Lung microvascular endothelial cell (primary cell): ENCODE results near the gene SOWAHA. TPM values are rescaled to one million over a fixed set of nuclear protein-coding genes. Genes with fewer than 3 reads are reported as not detected.
"Not testable (repeated sequence)": the region's sequence is repeated elsewhere in the genome, so short reads cannot be mapped to it uniquely, and the experiment has no call there.

Experiments
- DNase-seq, 2 donors: peaks; one replicate each; pipeline versions ENCODE4 v3.0.0 to v3.0.0-alpha.2; 2010; ENCODE audit warnings: low read depth in 2 of 2
- total RNA-seq: library from RNA; depleted of rRNA; stranded (reverse); fragments of >200 nt; gene quantifications from 2 replicates; pipeline ENCODE4 v1.2.1, GENCODE V29; 2014

The SOWAHA gene
- total RNA-seq, 1 donor from 2014 or later: not detected

- DNase-seq: not testable (repeated sequence)
These were observed 6.3 kb upstream of the SOWAHA start for GRCh38 chr5:132806804-132807162.

GRCh38 chr5:132807163-132807838 lies 5.8 kb upstream of the SOWAHA start:
- no peak for DNase-seq

GRCh38 chr5:132808448-132808847 lies 4.7 kb upstream of the SOWAHA start:
- no peak for DNase-seq

DNA sequence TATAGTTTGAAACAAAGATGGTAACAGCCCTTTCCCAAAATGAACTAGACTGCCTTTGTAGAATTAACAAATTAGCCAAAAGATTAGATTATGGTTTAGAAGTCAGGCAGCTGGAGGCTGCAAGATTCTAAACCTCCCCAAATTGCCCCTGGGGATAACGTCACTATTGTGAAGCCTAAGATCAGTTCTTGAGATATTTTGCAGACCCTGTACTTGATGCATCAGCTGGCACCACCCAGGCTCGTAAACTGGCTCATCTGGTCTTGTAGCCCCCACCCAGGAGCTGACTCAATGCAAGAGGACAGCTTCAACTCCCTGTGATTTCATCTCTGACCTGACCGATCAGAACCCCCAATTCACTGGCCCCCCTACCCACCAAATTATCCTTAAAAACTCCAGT lies 4.2 kb upstream of the SOWAHA start:
- no peak for DNase-seq

DNA sequence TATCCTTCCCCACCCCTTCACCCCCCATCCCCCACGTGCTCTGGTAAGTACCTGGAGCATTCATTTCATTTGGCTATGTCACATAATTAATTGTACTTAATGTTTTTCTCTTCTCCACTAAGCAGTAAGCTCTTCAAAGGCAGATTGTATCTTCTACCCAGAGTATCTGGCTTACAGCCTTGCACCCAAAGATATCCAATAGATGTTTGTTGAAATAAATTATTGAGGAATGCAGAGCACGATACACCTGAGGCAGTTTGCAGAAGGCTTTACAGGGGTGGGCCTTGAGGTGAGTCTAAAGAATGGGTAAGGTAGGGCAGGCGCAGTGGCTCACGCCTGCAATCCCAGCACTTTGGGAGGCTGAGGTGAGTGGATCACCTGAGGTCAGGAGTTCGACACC lies 2.5 kb upstream of the SOWAHA start:
- no peak for DNase-seq

DNA sequence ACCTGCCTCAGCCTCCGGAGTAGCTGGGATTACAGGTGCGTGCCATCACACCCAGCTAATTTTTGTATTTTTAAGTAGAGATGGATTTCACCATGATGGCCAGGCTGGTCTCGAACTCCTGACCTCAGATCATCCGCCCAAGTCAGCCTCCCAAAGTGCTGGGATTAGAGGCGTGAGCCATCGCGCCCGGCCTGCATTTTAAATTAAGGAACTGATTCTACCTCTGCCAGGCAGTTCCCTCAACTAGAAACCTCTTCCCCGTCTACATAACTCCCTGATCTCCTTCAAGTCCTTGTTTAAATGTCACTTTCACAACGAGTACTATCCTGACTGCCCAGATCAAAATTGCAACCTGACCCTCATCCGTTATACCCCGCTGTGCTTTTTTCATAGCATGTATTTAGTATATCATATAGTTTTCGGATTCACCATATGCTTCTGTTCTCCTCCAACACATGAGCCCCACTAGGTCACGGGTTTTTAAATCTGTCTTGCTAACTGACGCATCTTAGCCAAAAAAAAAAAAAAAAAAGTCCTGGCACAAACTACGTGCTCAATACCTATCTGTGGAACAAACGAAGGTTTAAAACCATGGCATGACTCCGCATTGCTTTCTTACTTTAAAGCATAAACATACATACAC lies 858 bp upstream of the SOWAHA start:
- DNase-seq: no peak

DNA sequence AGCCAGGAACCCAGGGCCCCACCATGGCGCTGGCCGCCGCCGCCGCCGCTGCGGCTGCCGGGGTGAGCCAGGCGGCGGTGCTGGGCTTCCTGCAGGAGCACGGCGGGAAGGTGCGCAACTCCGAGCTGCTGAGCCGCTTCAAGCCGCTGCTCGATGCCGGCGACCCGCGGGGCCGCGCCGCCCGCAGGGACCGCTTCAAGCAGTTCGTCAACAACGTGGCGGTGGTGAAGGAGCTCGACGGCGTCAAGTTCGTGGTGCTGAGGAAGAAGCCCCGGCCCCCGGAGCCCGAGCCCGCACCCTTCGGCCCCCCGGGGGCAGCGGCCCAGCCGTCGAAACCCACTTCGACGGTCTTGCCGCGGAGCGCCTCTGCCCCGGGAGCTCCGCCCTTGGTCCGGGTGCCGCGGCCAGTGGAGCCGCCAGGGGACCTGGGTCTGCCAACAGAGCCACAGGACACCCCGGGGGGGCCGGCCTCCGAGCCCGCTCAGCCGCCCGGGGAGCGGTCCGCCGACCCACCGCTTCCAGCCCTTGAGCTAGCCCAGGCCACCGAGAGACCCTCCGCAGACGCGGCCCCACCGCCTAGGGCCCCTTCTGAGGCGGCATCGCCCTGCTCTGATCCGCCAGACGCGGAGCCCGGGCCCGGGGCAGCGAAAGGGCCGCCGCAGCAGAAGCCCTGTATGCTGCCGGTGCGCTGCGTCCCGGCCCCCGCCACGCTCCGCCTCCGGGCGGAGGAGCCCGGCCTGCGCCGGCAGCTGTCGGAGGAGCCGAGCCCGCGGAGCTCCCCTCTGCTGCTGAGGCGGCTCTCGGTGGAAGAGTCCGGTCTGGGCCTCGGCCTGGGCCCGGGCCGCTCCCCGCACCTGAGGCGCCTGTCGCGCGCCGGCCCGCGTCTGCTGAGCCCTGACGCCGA lies 749 bp downstream of the SOWAHA start:
- DNase-seq: peak; percentile 15 to 20

- DNase-seq: no peak
These were observed 1.6 kb downstream of the SOWAHA start for GRCh38 chr5:132814503-132815294.

- DNase-seq: no peak
These were observed 2.4 kb downstream of the SOWAHA start for GRCh38 chr5:132815454-132815853.

DNA sequence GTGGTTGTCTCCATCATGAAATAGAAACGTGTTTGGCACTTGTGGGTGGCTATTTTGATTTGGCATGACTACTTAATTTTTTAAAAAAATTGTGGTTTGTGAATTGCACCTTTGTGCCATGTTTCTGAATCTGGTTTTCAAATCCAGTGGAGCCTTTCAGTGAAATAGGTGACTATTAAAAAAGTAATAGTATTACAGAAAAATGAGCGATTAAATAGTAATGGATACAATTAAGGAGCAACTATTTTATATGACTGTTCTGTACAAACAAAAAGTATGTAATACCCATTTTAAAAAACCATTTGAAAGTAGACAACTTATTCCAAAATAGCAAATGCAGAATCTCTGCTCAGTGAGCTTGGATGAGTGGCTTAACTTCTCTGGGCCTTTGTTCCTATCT lies 3.0 kb downstream of the SOWAHA start:
- no peak for DNase-seq

GRCh38 chr5:132816554-132816953 lies 3.5 kb downstream of the SOWAHA start:
- no peak for DNase-seq

DNA sequence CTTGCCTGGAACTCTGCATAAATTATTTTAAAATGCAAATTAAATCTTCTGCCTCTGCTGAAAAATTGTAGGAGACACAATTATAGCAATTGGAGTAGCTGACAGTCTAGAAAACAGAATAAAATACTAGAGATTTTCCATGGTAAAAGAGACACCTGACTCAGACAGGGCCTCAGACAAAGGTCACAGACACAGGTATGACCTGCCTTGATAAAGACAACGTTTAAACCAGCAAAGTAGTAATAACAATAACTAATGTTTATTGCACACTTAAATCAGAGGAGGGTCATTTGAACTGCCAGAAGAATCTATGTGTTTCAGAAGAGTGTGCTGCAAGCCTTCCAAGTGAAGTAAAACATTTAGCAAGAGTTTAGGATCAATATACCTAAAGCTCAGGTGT lies 3.9 kb downstream of the SOWAHA start:
- DNase-seq: no peak

DNA sequence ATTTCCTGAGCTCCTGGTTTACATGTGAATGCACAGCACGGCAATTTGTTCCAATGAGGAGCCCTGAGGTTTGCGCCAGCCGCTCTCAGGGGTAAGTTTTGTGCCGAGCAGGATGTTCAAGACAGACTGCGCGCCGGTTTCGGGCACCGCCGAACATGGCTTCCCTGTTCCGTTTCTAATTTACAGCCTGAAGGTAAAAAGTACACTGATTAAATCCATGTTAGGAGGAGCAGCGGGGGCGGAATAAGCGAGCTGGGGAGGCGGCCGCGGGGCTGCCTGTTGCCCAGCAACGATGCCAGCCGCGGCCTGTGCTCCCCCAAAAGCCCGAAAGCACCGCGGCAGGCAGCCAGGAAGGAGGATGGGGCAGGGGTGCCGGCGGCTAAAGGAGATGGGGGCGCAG lies 6.4 kb downstream of the SOWAHA start:
- DNase-seq: no peak

GRCh38 chr5:132820162-132820754 lies 7.2 kb downstream of the SOWAHA start:
- peak; percentile 92 for DNase-seq

GRCh38 chr5:132821350-132821749 lies 8.2 kb downstream of the SOWAHA start:
- no peak for DNase-seq

DNA sequence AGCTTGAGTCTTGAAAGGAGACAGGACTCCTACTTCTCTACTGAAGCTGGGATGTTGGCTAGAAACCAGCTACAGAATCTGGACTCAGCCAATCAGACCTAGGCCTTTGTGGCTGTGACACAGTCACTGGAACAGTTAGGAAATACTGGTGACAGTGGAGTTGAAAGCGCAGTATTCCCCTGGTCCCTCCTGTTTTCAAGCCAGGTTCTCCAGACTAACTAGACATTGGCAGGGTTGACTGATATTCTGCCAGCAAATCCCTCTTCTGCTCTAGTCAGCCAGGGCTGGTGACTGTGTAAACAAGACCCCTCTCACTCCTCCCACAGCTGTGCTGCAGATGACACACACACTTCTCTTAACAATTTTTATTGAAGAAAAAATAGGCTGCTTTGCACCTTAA lies 8.7 kb downstream of the SOWAHA start:
- DNase-seq: peak in 1 of 2 donors; percentile 31

- DNase-seq: peak in 1 of 2 donors; percentile 20
These were observed 9.8 kb downstream of the SOWAHA start for GRCh38 chr5:132822650-132823480.

DNA sequence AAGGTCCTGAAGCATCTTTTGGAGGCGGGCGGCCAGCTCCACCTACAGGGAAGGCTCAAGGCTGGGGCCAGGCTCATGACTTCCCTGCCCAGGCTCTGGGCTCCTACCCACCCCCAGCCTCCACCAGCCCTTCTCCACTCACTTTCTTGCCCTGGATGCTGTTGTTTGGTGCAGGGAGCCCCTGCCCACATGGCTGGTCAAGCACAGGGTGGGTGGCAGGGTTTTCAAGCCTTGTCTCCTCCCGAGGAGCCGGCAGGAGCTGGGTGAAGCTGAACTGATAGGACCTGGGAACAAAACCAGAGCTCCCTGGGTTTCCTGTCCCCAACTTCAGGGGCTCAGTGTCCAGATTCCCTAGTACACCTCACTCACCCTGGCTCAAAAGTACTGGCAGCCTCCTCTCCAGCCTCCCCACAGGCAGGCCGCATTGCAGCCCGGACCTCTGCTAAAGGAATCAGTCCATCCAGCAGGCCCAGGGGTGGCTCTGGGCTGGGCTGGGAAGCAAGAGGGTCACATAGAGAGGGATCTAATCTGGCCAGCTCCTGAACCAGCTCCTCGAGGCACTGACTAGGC lies 10.5 kb downstream of the SOWAHA start:
- no peak for DNase-seq

GRCh38 chr5:132824426-132824825 lies 11.3 kb downstream of the SOWAHA start:
- no peak for DNase-seq
